Hepatocyte (in vitro differentiated cells): ENCODE results near the gene FUOM. TPM values are rescaled to one million over a fixed set of nuclear protein-coding genes. Genes with fewer than 3 reads are reported as not detected.

Source experiments
- DNase-seq: peaks from one replicate; pipeline ENCODE4 v3.0.0-alpha.2; 2016; ENCODE audit warnings: low spot score
- H2AFZ ChIP-seq: fragments of 200-600 bp; sonication (generic); 2 replicates; pipeline ENCODE4 v1.6.0; 2016; ENCODE audit warnings: antibody characterized with exemption, mild to moderate bottlenecking
- H3K27ac ChIP-seq: fragments of 200-600 bp; sonication (generic); 2 replicates; pipeline ENCODE4 v1.5.1; 2016; ENCODE audit warnings: mild to moderate bottlenecking
- H3K27me3 ChIP-seq: fragments of 200-600 bp; sonication (generic); 2 replicates; pipeline ENCODE4 v1.6.1; 2016
- H3K36me3 ChIP-seq: fragments of 200-600 bp; sonication (generic); replicated peaks from 2 replicates; pipeline ENCODE4 v1.5.1; 2016; ENCODE audit warnings: low read depth; ENCODE audit not compliant: insufficient read depth
- H3K4me1 ChIP-seq: fragments of 200-600 bp; sonication (generic); 2 replicates; pipeline ENCODE4 v1.5.1; 2016; ENCODE audit warnings: mild to moderate bottlenecking, moderate library complexity; ENCODE audit not compliant: insufficient read depth
- H3K4me2 ChIP-seq: fragments of 200-600 bp; sonication (generic); 2 replicates; pipeline ENCODE4 v1.6.0; 2016
- H3K4me3 ChIP-seq: fragments of 200-600 bp; sonication (generic); 2 replicates; pipeline ENCODE4 v1.5.1; 2016; ENCODE audit warnings: mild to moderate bottlenecking
- H3K79me2 ChIP-seq: fragments of 200-600 bp; sonication (generic); 2 replicates; pipeline ENCODE4 v1.6.0; 2017; ENCODE audit warnings: mild to moderate bottlenecking
- H3K9me2 ChIP-seq: fragments of 200-600 bp; sonication (generic); replicated peaks from 2 replicates; pipeline ENCODE4 v1.6.0; 2017; ENCODE audit warnings: mild to moderate bottlenecking; ENCODE audit not compliant: insufficient read depth
- H3K9me3 ChIP-seq: fragments of 200-600 bp; sonication (generic); 2 replicates; pipeline ENCODE4 v1.5.1; 2016; ENCODE audit warnings: low read depth, mild to moderate bottlenecking
- H4K20me1 ChIP-seq: fragments of 200-600 bp; sonication (generic); 2 replicates; pipeline ENCODE4 v1.6.0; 2016; ENCODE audit warnings: mild to moderate bottlenecking; ENCODE audit not compliant: insufficient read depth, poor library complexity, severe bottlenecking
- CTCF ChIP-seq: fragments of 200-600 bp; sonication (generic); IDR thresholded peaks from 2 replicates; pipeline ENCODE4 v1.5.1; 2016; ENCODE audit warnings: antibody characterized with exemption, mild to moderate bottlenecking; ENCODE audit not compliant: poor library complexity
- EZH2 ChIP-seq: fragments of 200-600 bp; sonication (generic); IDR thresholded peaks from 2 replicates; pipeline ENCODE4 v1.6.1; 2016; ENCODE audit warnings: antibody characterized with exemption, mild to moderate bottlenecking, borderline replicate concordance
- EZH2phosphoT487 ChIP-seq: fragments of 200-600 bp; sonication (generic); IDR thresholded peaks from one replicate; pipeline ENCODE4 v1.6.1; 2018; ENCODE audit warnings: antibody characterized with exemption, mild to moderate bottlenecking, low read depth, moderate library complexity; ENCODE audit not compliant: unreplicated experiment, severe bottlenecking
- WGBS: methylation state at CpG from one replicate; pipeline ENCODE4 v1.1.6; 2016; ENCODE audit warnings: low lambda C conversion rate; ENCODE audit errors: missing lambda C conversion rate; 5-methylcytosine and 5-hydroxymethylcytosine counted together
- polyA plus RNA-seq: library from polyadenylated mRNA; unstranded; fragments of >200 nt; fragmentation: Nextera tagmentation; extraction: Ambion mirVana; gene quantifications from 2 replicates; pipeline ENCODE4 v1.2.1, GENCODE V29; 2016
- total RNA-seq: library from RNA; depleted of rRNA; stranded (reverse); fragments of >200 nt; gene quantifications from 2 replicates; pipeline ENCODE4 v1.2.3, GENCODE V29; 2014

Gene FUOM
- total and polyA plus RNA-seq, 2 experiments from 2014 or later, result 31.1 to 34.6 TPM

DNA sequence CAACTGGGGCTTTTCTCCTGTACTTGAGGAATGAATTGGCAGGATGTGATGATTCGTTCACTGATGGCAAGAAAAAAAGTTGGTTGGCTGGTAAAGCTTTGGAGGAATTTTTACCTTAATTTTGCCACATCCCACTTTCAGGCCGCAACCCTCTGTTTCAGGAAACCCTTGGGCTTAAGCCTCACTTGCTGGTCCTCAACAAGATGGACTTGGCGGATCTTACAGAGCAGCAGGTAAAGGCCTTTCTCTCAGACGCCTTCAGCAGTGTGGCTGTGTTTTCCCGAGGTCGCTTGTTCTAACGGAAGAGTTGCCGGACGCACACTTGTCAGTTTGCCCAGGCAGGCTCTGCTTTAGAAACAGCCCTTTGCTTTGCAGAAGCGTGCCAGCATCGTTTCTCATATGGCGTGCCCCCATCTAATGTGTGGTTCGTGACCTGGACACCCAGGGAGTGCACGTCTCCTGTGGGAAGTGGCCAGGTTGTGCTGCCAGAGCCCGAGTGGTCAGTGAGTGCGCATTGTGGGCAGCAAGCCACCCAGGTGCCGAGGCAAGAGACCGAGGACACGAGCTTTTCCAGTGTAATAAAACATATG lies 38.3 kb upstream of the FUOM start:
- Histone ChIP-seq H3K36me3 (no peaks in the 10 kb centered on the region), H3K79me2 (peaks cover 44% of the 10 kb centered on the region)
- 99% methylated on average over 19 of the region's 19 CpGs for WGBS

GRCh38 chr10:133394801-133395221 lies 37.0 kb upstream of the FUOM start:
- no peak for TF ChIP-seq EZH2phosphoT487
- no peak for TF ChIP-seq EZH2
- TF ChIP-seq CTCF, result no peak
- no peaks in the 10 kb centered on the region for H4K20me1 ChIP-seq
- H3K4me1 ChIP-seq, result peaks cover 8% of the 10 kb centered on the region
- peak overlapping the region; percentile 89 for H3K4me3 ChIP-seq
- 23% methylated on average over 21 of the region's 21 CpGs for WGBS
- no peaks in the 10 kb centered on the region for H3K9me2 ChIP-seq
- H3K4me2 ChIP-seq, result peak overlapping the region; percentile 88
- peaks cover 39% of the 10 kb centered on the region for H3K79me2 ChIP-seq
- H3K9me3 ChIP-seq, result no peaks in the 10 kb centered on the region
- H3K27me3 ChIP-seq, result no peaks in the 10 kb centered on the region
- H3K36me3 ChIP-seq, result no peaks in the 10 kb centered on the region
- DNase-seq, result no peak
- H3K27ac ChIP-seq, result peak overlapping the region; percentile 96
- H2AFZ ChIP-seq, result peak overlapping the region; percentile 75

More for the DNA sequence above, 38.3 kb upstream of the FUOM start:
- no peaks in the 10 kb centered on the region for H3K9me2 ChIP-seq
- no peak overlapping the region for H2AFZ ChIP-seq
- TF ChIP-seq EZH2phosphoT487 (no peak), CTCF (no peak), EZH2 (no peak)
- no peak overlapping the region for H3K27ac ChIP-seq
- no peaks in the 10 kb centered on the region for H3K9me3 ChIP-seq
- H3K4me2 ChIP-seq, result no peak overlapping the region
- peaks cover 8% of the 10 kb centered on the region for H3K4me1 ChIP-seq
- no peaks in the 10 kb centered on the region for H3K27me3 ChIP-seq
- no peak overlapping the region for H3K4me3 ChIP-seq
- DNase-seq, result no peak
- no peaks in the 10 kb centered on the region for H4K20me1 ChIP-seq

- Histone ChIP-seq H3K36me3 (no peaks in the 10 kb centered on the region), H3K27ac (peak within 1 kb of the TSS; percentile 96)
- WGBS, result under 1% methylated on average over 47 of the region's 69 CpGs
These were observed 36.3 kb upstream of the FUOM start, which contains the start of gene MTG1 for GRCh38 chr10:133394064-133394663. Gene MTG1, plus strand, starts transcription at chr10:133394157. Its CDS starts 64 bp downstream, at chr10:133394221.

More at GRCh38 chr10:133394064-133394663, 36.3 kb upstream of the FUOM start, which contains the start of gene MTG1:
- H3K4me1 ChIP-seq, result peaks cover 8% of the 10 kb centered on the region
- H3K79me2 ChIP-seq, result peaks cover 39% of the 10 kb centered on the region
- H3K27me3 ChIP-seq, result no peaks in the 10 kb centered on the region
- H2AFZ ChIP-seq, result peak within 1 kb of the TSS; percentile 88
- no peaks in the 10 kb centered on the region for H4K20me1 ChIP-seq
- H3K9me2 ChIP-seq, result no peaks in the 10 kb centered on the region
- DNase-seq, result peak; percentile 99
- peak within 1 kb of the TSS; percentile 89 for H3K4me3 ChIP-seq
- no peaks in the 10 kb centered on the region for H3K9me3 ChIP-seq
- H3K4me2 ChIP-seq, result peak within 1 kb of the TSS; percentile 88
- TF ChIP-seq EZH2phosphoT487 (no peak), CTCF (no peak), EZH2 (no peak)
